Neuronal stem cell (in vitro differentiated cells): ENCODE results near the gene METTL23.

Source experiments
- DNase-seq: peaks from one replicate; pipeline ENCODE4 v3.0.0-alpha.2; 2013; ENCODE audit warnings: low spot score
- H2AFZ ChIP-seq: one replicate; pipeline ENCODE4 v1.6.1; 2013; ENCODE audit warnings: mild to moderate bottlenecking, low read length, inconsistent platforms
- H2AK5ac ChIP-seq: 2 replicates; pipeline ENCODE4 v1.6.1; 2013; ENCODE audit warnings: low read depth, mild to moderate bottlenecking, inconsistent platforms, low read length, moderate library complexity, mixed read lengths
- H2BK120ac ChIP-seq: 2 replicates; pipeline ENCODE4 v1.6.1; 2013; ENCODE audit warnings: low read depth, mild to moderate bottlenecking, inconsistent platforms, low read length, moderate library complexity, mixed read lengths
- H2BK12ac ChIP-seq: one replicate; pipeline ENCODE4 v1.6.1; 2013; ENCODE audit warnings: low read length, inconsistent platforms
- H2BK15ac ChIP-seq: 2 replicates; pipeline ENCODE4 v1.6.1; 2013; ENCODE audit warnings: mild to moderate bottlenecking, low read length, inconsistent platforms, mixed read lengths
- H2BK5ac ChIP-seq: one replicate; pipeline ENCODE4 v1.6.1; 2013; ENCODE audit warnings: inconsistent platforms, mild to moderate bottlenecking, low read length, moderate library complexity
- H3K14ac ChIP-seq: one replicate; pipeline ENCODE4 v1.6.1; 2013; ENCODE audit warnings: low read length, inconsistent platforms
- H3K18ac ChIP-seq: 2 replicates; pipeline ENCODE4 v1.6.1; 2013; ENCODE audit warnings: low read length, inconsistent platforms
- H3K23ac ChIP-seq: 2 replicates; pipeline ENCODE4 v1.6.1; 2013; ENCODE audit warnings: low read depth, mild to moderate bottlenecking, mixed read lengths, low read length, inconsistent platforms; ENCODE audit not compliant: poor library complexity
- H3K27ac ChIP-seq: replicated peaks from 3 replicates; pipeline ENCODE4 v1.5.1; 2013; ENCODE audit warnings: low read length, inconsistent platforms
- H3K27me3 ChIP-seq, 3 experiments: 2 replicates each; pipeline ENCODE4 v1.6.1; 2013; ENCODE audit warnings: low read length in 3 of 3, mild to moderate bottlenecking in 2 of 3, inconsistent platforms in 1 of 3, low read depth in 1 of 3, mixed read lengths in 1 of 3, moderate library complexity in 1 of 3; ENCODE audit not compliant: control insufficient read depth in 3 of 3, insufficient read depth in 3 of 3
- H3K36me3 ChIP-seq, 2 donors: replicated peaks in 1 of 2; 2 replicates each; pipeline ENCODE4 v1.6.1; 2013; ENCODE audit warnings: low read length in 2 of 2; ENCODE audit not compliant: control insufficient read depth in 2 of 2, insufficient read depth in 2 of 2
- H3K4ac ChIP-seq: 2 replicates; pipeline ENCODE4 v1.6.1; 2013; ENCODE audit warnings: inconsistent platforms, mild to moderate bottlenecking, low read length, moderate library complexity
- H3K4me1 ChIP-seq, 2 donors: 1 replicate in 1 of 2; 2 replicates in 1 of 2; pipeline ENCODE4 v1.6.1; 2013; ENCODE audit warnings: low read length in 2 of 2, low read depth in 1 of 2; ENCODE audit not compliant: control insufficient read depth in 2 of 2, insufficient read depth in 1 of 2
- H3K4me2 ChIP-seq: one replicate; pipeline ENCODE4 v1.6.1; 2013; ENCODE audit warnings: mild to moderate bottlenecking, low read length, inconsistent platforms; ENCODE audit not compliant: insufficient read depth, poor library complexity, severe bottlenecking
- H3K4me3 ChIP-seq, 2 donors: 2 replicates each; pipeline ENCODE4 v1.5.1; 2013; ENCODE audit warnings: low read length in 2 of 2, mild to moderate bottlenecking in 2 of 2, inconsistent platforms in 1 of 2, moderate library complexity in 1 of 2
- H3K79me1 ChIP-seq: one replicate; pipeline ENCODE4 v1.6.1; 2013; ENCODE audit warnings: low read depth, mild to moderate bottlenecking, inconsistent platforms, low read length, moderate library complexity
- H3K9ac ChIP-seq: one replicate; pipeline ENCODE4 v1.6.1; 2013; ENCODE audit warnings: mild to moderate bottlenecking, low read depth, low read length, inconsistent platforms; ENCODE audit not compliant: poor library complexity
- H3K9me3 ChIP-seq, 2 donors: replicated peaks in 1 of 2; 2 replicates each; pipeline versions ENCODE3 to v1.6.1; 2013; ENCODE audit warnings: low read length in 2 of 2, mild to moderate bottlenecking in 2 of 2, inconsistent platforms in 1 of 2, low read depth in 1 of 2, mixed read lengths in 1 of 2, moderate library complexity in 1 of 2; ENCODE audit not compliant: control insufficient read depth in 2 of 2, insufficient read depth in 1 of 2
- H4K8ac ChIP-seq: one replicate; pipeline ENCODE4 v1.6.1; 2013; ENCODE audit warnings: low read depth, mild to moderate bottlenecking, inconsistent platforms, low read length, moderate library complexity
- H4K91ac ChIP-seq: one replicate; pipeline ENCODE4 v1.6.1; 2013; ENCODE audit warnings: low read length, low read depth, mild to moderate bottlenecking, inconsistent platforms; ENCODE audit not compliant: poor library complexity
- WGBS, 2 donors: extraction: QIAGEN DNeasy Blood & Tissue Kit; methylation state at CpG; one replicate each; pipeline ENCODE4 v1.1.7; 2013; ENCODE audit warnings: missing lambda C conversion rate in 2 of 2, mixed read lengths in 1 of 2; ENCODE audit not compliant: insufficient read length in 2 of 2, insufficient replicate concordance in 1 of 2; ENCODE audit errors: extremely low coverage in 2 of 2; 5-methylcytosine and 5-hydroxymethylcytosine counted together

The METTL23 gene

GRCh38 chr17:76702941-76703637 is 23.6 kb upstream of the METTL23 start:
- Histone ChIP-seq H2BK120ac (no peak overlapping the region), H2BK12ac (no peak overlapping the region), H3K9ac (no peak overlapping the region), H3K9me3 (peaks cover 0 to 3% of the 10 kb centered on the region in 2 donors), H3K23ac (no peak overlapping the region), H3K4me3 (no peak overlapping the region), H3K79me1 (peaks cover 2% of the 10 kb centered on the region), H3K36me3 (no peaks in the 10 kb centered on the region), H2BK15ac (no peak overlapping the region), H4K8ac (no peak overlapping the region), H2BK5ac (no peak overlapping the region), H3K27ac (no peak overlapping the region), H4K91ac (no peak overlapping the region), H3K4me2 (no peak overlapping the region), H3K14ac (no peak overlapping the region), H3K4me1 (peaks cover 26% of the 10 kb centered on the region in 2 donors), H3K4ac (no peak overlapping the region), H2AK5ac (no peak overlapping the region), H3K18ac (no peak overlapping the region), H3K27me3 (no peaks in the 10 kb centered on the region), H2AFZ (no peak overlapping the region)
- DNase-seq = no peak
- no CpG with 5 or more reads among the region's 10 CpGs for WGBS, 2 donors

DNA sequence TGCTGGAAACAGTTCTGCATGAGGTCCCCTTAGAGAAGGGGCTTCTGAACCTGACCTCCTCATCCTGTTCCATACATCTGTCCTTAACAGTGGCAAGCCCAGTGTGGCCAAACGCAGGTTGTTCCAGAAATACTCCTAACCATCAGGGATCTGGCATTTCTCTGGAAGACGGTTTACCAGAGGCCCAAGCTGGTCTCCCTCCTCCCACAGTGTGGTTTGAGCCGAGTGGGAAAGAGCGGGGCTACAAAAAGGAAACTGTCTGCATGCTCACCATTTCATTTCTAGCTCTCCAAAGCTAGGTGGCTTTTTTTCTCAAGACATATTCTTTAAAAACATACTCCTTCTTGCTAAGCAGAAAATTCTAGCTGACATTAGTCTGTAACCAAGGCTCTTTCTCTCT is 21.8 kb upstream of the METTL23 start:
- Histone ChIP-seq H4K8ac (no peak overlapping the region), H3K9me3 (peaks cover 0 to 3% of the 10 kb centered on the region in 2 donors), H3K27me3 (no peaks in the 10 kb centered on the region), H3K14ac (no peak overlapping the region), H3K18ac (no peak overlapping the region), H2BK5ac (no peak overlapping the region), H3K4ac (no peak overlapping the region), H3K36me3 (no peaks in the 10 kb centered on the region), H4K91ac (no peak overlapping the region), H3K23ac (no peak overlapping the region), H3K79me1 (peaks cover 4% of the 10 kb centered on the region), H3K4me2 (no peak overlapping the region), H3K4me3 (no peak overlapping the region), H3K9ac (no peak overlapping the region), H2AFZ (no peak overlapping the region), H2BK15ac (no peak overlapping the region), H3K27ac (no peak overlapping the region), H3K4me1 (peaks cover 36 to 38% of the 10 kb centered on the region in 2 donors), H2AK5ac (no peak overlapping the region), H2BK12ac (no peak overlapping the region), H2BK120ac (no peak overlapping the region)
- DNase-seq = no peak
- whole genome bisulfite sequencing, 2 donors = no CpG with 5 or more reads among the region's 4 CpGs

- Histone ChIP-seq H3K4ac (no peak overlapping the region), H3K14ac (no peak overlapping the region), H3K23ac (no peak overlapping the region), H3K36me3 (no peaks in the 10 kb centered on the region), H3K4me3 (no peak overlapping the region), H4K8ac (no peak overlapping the region), H2AK5ac (no peak overlapping the region), H4K91ac (no peak overlapping the region), H3K4me2 (no peak overlapping the region), H3K27ac (no peak overlapping the region), H3K27me3 (no peaks in the 10 kb centered on the region), H2BK15ac (no peak overlapping the region), H2AFZ (no peak overlapping the region), H2BK12ac (no peak overlapping the region), H3K18ac (no peak overlapping the region), H2BK120ac (no peak overlapping the region), H3K9me3 (peaks cover 0 to 3% of the 10 kb centered on the region in 2 donors), H2BK5ac (no peak overlapping the region), H3K4me1 (peaks cover 25 to 26% of the 10 kb centered on the region in 2 donors), H3K79me1 (peaks cover 6% of the 10 kb centered on the region), H3K9ac (no peak overlapping the region)
- no peak for DNase-seq
- no CpG with 5 or more reads among the region's 3 CpGs for WGBS, 2 donors
Measured at GRCh38 chr17:76706817-76707216, 19.8 kb upstream of the METTL23 start.

GRCh38 chr17:76707985-76708807 is 18.4 kb upstream of the METTL23 start:
- Histone ChIP-seq H2BK120ac (peak overlapping the region; percentile 16), H3K79me1 (peaks cover 6% of the 10 kb centered on the region), H3K4ac (no peak overlapping the region), H3K27ac (peak overlapping the region; percentile 82), H3K18ac (peak overlapping the region; percentile 61), H2BK15ac (peak overlapping the region; percentile 41), H2AFZ (no peak overlapping the region), H3K4me1 (peaks cover 25% of the 10 kb centered on the region in 2 donors), H3K9ac (no peak overlapping the region), H4K91ac (no peak overlapping the region), H3K27me3 (no peaks in the 10 kb centered on the region), H2BK12ac (peak overlapping the region; percentile 51), H2AK5ac (peak overlapping the region; percentile 94), H3K4me2 (peak overlapping the region; percentile 38), H4K8ac (no peak overlapping the region), H3K4me3 (no peak overlapping the region), H3K9me3 (peaks cover 0 to 3% of the 10 kb centered on the region in 2 donors), H3K36me3 (no peaks in the 10 kb centered on the region), H3K14ac (no peak overlapping the region), H2BK5ac (peak overlapping the region; percentile 62), H3K23ac (no peak overlapping the region)
- peak; percentile 72 for DNase-seq
- WGBS, 2 donors = no CpG with 5 or more reads among the region's 14 CpGs
